Effector memory CD4-positive, alpha-beta T cell (primary cell): ENCODE data around the gene PRUNE2.

Source experiments
- DNase-seq, 3 donors: peaks; one replicate each; pipeline ENCODE4 v3.0.0-alpha.2; 2020
- H3K27ac ChIP-seq: 2 replicates; pipeline ENCODE4 v1.7.0; 2013; ENCODE audit warnings: mild to moderate bottlenecking, low read length, moderate library complexity; ENCODE audit not compliant: insufficient read depth, poor library complexity, severe bottlenecking
- H3K27me3 ChIP-seq: replicated peaks from 2 replicates; pipeline ENCODE4 v1.7.0; 2013; ENCODE audit warnings: mild to moderate bottlenecking, low read length; ENCODE audit not compliant: insufficient read depth, control insufficient read depth, poor library complexity, severe bottlenecking
- H3K36me3 ChIP-seq: 2 replicates; pipeline ENCODE4 v1.7.0; 2013; ENCODE audit warnings: mild to moderate bottlenecking, low read length, moderate library complexity; ENCODE audit not compliant: control insufficient read depth, insufficient read depth
- H3K4me1 ChIP-seq: 2 replicates; pipeline ENCODE4 v1.7.0; 2013; ENCODE audit warnings: low read length, mild to moderate bottlenecking; ENCODE audit not compliant: control insufficient read depth, insufficient read depth, poor library complexity, severe bottlenecking
- H3K4me3 ChIP-seq: 2 replicates; pipeline ENCODE4 v1.7.0; 2013; ENCODE audit warnings: low read length, low read depth, mild to moderate bottlenecking; ENCODE audit not compliant: insufficient read depth, poor library complexity, severe bottlenecking
- H3K9me3 ChIP-seq: 2 replicates; pipeline ENCODE4 v1.7.0; 2013; ENCODE audit warnings: mild to moderate bottlenecking, low read length, moderate library complexity; ENCODE audit not compliant: control insufficient read depth

Gene PRUNE2

GRCh38 chr9:76891279-76891678, 14.6 kb downstream of the PRUNE2 start:
- Histone ChIP-seq H3K9me3 (no peaks in the 10 kb centered on the region), H3K4me1 (no peaks in the 10 kb centered on the region), H3K27me3 (no peaks in the 10 kb centered on the region), H3K27ac (no peak overlapping the region), H3K4me3 (no peak overlapping the region), H3K36me3 (no peaks in the 10 kb centered on the region)
- DNase-seq: no peak

- no peaks in the 10 kb centered on the region for H3K9me3 ChIP-seq
- H3K36me3 ChIP-seq: no peaks in the 10 kb centered on the region
- H3K27me3 ChIP-seq: no peaks in the 10 kb centered on the region
- no peaks in the 10 kb centered on the region for H3K4me1 ChIP-seq
- H3K4me3 ChIP-seq: no peak overlapping the region
- H3K27ac ChIP-seq: no peak overlapping the region
- DNase-seq: no peak
Measured at GRCh38 chr9:76887951-76888350, 18.0 kb downstream of the PRUNE2 start.

- no peak for DNase-seq
- H3K27me3 ChIP-seq: no peaks in the 10 kb centered on the region
- no peak overlapping the region for H3K27ac ChIP-seq
- no peak overlapping the region for H3K4me3 ChIP-seq
- H3K36me3 ChIP-seq: no peaks in the 10 kb centered on the region
- no peaks in the 10 kb centered on the region for H3K4me1 ChIP-seq
- H3K9me3 ChIP-seq: no peaks in the 10 kb centered on the region
Measured at GRCh38 chr9:76887003-76887821, 18.7 kb downstream of the PRUNE2 start.

GRCh38 chr9:76886318-76886717, 19.6 kb downstream of the PRUNE2 start:
- Histone ChIP-seq H3K36me3 (no peaks in the 10 kb centered on the region), H3K4me3 (no peak overlapping the region), H3K4me1 (no peaks in the 10 kb centered on the region), H3K9me3 (no peaks in the 10 kb centered on the region), H3K27ac (no peak overlapping the region), H3K27me3 (no peaks in the 10 kb centered on the region)
- DNase-seq: no peak

GRCh38 chr9:76884823-76885222, 21.1 kb downstream of the PRUNE2 start:
- no peaks in the 10 kb centered on the region for H3K9me3 ChIP-seq
- no peaks in the 10 kb centered on the region for H3K36me3 ChIP-seq
- no peak for DNase-seq

GRCh38 chr9:76883341-76883855, 22.5 kb downstream of the PRUNE2 start:
- H3K9me3 ChIP-seq: no peaks in the 10 kb centered on the region
- H3K27me3 ChIP-seq: no peaks in the 10 kb centered on the region
- DNase-seq: no peak
- no peak overlapping the region for H3K4me3 ChIP-seq
- no peaks in the 10 kb centered on the region for H3K36me3 ChIP-seq
- no peak overlapping the region for H3K27ac ChIP-seq
- no peaks in the 10 kb centered on the region for H3K4me1 ChIP-seq

More at GRCh38 chr9:76884823-76885222, 21.1 kb downstream of the PRUNE2 start:
- Histone ChIP-seq H3K4me3 (no peak overlapping the region), H3K4me1 (no peaks in the 10 kb centered on the region), H3K27ac (no peak overlapping the region), H3K27me3 (no peaks in the 10 kb centered on the region)

GRCh38 chr9:76882686-76883085, 23.2 kb downstream of the PRUNE2 start:
- Histone ChIP-seq H3K27ac (no peak overlapping the region), H3K36me3 (no peaks in the 10 kb centered on the region), H3K9me3 (no peaks in the 10 kb centered on the region), H3K4me1 (no peaks in the 10 kb centered on the region), H3K27me3 (no peaks in the 10 kb centered on the region), H3K4me3 (no peak overlapping the region)
- DNase-seq: no peak

GRCh38 chr9:76880210-76880609, 25.7 kb downstream of the PRUNE2 start:
- no peak overlapping the region for H3K27ac ChIP-seq
- DNase-seq: no peak
- H3K9me3 ChIP-seq: no peaks in the 10 kb centered on the region
- H3K27me3 ChIP-seq: no peaks in the 10 kb centered on the region
- no peaks in the 10 kb centered on the region for H3K36me3 ChIP-seq
- no peaks in the 10 kb centered on the region for H3K4me1 ChIP-seq
- H3K4me3 ChIP-seq: no peak overlapping the region

- Histone ChIP-seq H3K27ac (no peak overlapping the region), H3K27me3 (no peaks in the 10 kb centered on the region), H3K36me3 (no peaks in the 10 kb centered on the region), H3K4me1 (no peaks in the 10 kb centered on the region), H3K4me3 (no peak overlapping the region), H3K9me3 (no peaks in the 10 kb centered on the region)
- DNase-seq: no peak
Measured at GRCh38 chr9:76878933-76879332, 27.0 kb downstream of the PRUNE2 start.

GRCh38 chr9:76877961-76878360, 28.0 kb downstream of the PRUNE2 start:
- DNase-seq: no peak
- H3K27ac ChIP-seq: no peak overlapping the region
- H3K9me3 ChIP-seq: no peaks in the 10 kb centered on the region
- H3K4me1 ChIP-seq: no peaks in the 10 kb centered on the region
- H3K4me3 ChIP-seq: no peak overlapping the region
- no peaks in the 10 kb centered on the region for H3K27me3 ChIP-seq
- H3K36me3 ChIP-seq: no peaks in the 10 kb centered on the region
